Measurements from ENCODE around the gene ZKSCAN1.

GRCh38 chr7:99976626-99977025 lies 38.8 kb upstream of the ZKSCAN1 start:
- TF ChIP-seq SRF (IDR thresholded peaks at IDR 0.05; ENCODE audit: low read depth) = no peak
- TF ChIP-seq EZH2phosphoT487 (IDR thresholded peaks at IDR 0.05; ENCODE audit: borderline replicate concordance) = no peak
- TF ChIP-seq SIN3A (IDR thresholded peaks at IDR 0.05; ENCODE audit: low read depth) = no peak
- no peak for TF ChIP-seq POLR2A (IDR thresholded peaks at IDR 0.05; ENCODE audit: borderline replicate concordance, extremely low read depth, insufficient read depth, insufficient read length)
- TF ChIP-seq, protein P1, sequence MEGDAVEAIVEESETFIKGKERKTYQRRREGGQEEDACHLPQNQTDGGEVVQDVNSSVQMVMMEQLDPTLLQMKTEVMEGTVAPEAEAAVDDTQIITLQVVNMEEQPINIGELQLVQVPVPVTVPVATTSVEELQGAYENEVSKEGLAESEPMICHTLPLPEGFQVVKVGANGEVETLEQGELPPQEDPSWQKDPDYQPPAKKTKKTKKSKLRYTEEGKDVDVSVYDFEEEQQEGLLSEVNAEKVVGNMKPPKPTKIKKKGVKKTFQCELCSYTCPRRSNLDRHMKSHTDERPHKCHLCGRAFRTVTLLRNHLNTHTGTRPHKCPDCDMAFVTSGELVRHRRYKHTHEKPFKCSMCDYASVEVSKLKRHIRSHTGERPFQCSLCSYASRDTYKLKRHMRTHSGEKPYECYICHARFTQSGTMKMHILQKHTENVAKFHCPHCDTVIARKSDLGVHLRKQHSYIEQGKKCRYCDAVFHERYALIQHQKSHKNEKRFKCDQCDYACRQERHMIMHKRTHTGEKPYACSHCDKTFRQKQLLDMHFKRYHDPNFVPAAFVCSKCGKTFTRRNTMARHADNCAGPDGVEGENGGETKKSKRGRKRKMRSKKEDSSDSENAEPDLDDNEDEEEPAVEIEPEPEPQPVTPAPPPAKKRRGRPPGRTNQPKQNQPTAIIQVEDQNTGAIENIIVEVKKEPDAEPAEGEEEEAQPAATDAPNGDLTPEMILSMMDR (IDR thresholded peaks at IDR 0.05 in 2 of 3, conservative IDR thresholded peaks at IDR 0.05 in 1 of 3; ENCODE audit: borderline replicate concordance in 1 of 3, insufficient read depth in 1 of 3, low read depth in 2 of 3, low read length in 2 of 3) = no peak
- TF ChIP-seq RAD21 (IDR thresholded peaks at IDR 0.05; ENCODE audit: low read depth) = no peak
- TF ChIP-seq ZNF274 (IDR thresholded peaks at IDR 0.05; ENCODE audit: low read depth, low read length) = no peak
- TF ChIP-seq MAX (IDR thresholded peaks at IDR 0.05) = no peak
- TF ChIP-seq CBX3 (IDR thresholded peaks at IDR 0.05; ENCODE audit: low read depth) = no peak
- no peak for TF ChIP-seq YY1 (IDR thresholded peaks at IDR 0.05; ENCODE audit: extremely low read depth, insufficient replicate concordance, low read depth, low read length)
- no peak for TF ChIP-seq EGR1 (IDR thresholded peaks at IDR 0.05; ENCODE audit: low read depth)
